ENCODE results near the gene NMRK1.

Gene NMRK1

DNA sequence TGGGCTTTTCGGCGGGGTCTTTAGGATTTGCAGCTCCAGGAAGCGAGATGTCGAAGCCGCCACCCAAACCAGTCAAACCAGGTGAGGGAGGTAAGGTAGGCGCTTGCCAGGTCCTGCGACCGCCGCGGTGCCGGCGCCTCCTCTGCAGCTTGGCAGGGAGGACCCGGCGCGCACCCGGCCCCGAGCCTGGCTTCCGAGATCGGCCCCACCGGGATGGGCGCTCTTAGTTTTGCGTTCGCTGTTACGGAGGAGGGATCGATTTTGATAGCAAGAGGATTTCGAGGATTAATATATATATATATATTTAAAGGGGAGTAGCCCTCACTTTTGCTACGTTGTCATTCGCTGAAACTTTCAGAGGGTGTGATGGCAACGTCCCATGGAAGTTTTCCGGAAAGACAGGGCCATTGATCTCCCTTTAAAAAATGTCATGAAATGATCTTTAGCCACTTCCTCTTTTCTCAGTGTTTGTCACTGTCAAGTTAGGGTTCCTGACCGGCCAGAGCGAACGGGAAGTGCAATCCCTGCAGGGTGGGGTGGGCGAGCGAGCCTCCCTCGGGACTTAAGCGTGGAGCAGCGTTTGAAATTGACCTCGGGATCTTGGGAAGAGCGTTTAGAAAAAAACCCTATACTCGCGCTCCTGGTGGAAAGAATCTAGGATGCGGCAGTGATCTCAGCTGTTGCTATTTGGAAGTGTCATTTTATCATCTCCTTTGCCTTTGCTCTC, 854 bp upstream of the NMRK1 start:
- peak overlapping the region; percentile 85 for H3K27ac ChIP-seq
- TF ChIP-seq, protein P1, sequence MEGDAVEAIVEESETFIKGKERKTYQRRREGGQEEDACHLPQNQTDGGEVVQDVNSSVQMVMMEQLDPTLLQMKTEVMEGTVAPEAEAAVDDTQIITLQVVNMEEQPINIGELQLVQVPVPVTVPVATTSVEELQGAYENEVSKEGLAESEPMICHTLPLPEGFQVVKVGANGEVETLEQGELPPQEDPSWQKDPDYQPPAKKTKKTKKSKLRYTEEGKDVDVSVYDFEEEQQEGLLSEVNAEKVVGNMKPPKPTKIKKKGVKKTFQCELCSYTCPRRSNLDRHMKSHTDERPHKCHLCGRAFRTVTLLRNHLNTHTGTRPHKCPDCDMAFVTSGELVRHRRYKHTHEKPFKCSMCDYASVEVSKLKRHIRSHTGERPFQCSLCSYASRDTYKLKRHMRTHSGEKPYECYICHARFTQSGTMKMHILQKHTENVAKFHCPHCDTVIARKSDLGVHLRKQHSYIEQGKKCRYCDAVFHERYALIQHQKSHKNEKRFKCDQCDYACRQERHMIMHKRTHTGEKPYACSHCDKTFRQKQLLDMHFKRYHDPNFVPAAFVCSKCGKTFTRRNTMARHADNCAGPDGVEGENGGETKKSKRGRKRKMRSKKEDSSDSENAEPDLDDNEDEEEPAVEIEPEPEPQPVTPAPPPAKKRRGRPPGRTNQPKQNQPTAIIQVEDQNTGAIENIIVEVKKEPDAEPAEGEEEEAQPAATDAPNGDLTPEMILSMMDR (conservative IDR thresholded peaks at IDR 0.05): no peak

- TF ChIP-seq, protein P1 (conservative IDR thresholded peaks at IDR 0.05): no peak
Observed at GRCh38 chr9:75087289-75087823, 599 bp downstream of the NMRK1 start.

DNA sequence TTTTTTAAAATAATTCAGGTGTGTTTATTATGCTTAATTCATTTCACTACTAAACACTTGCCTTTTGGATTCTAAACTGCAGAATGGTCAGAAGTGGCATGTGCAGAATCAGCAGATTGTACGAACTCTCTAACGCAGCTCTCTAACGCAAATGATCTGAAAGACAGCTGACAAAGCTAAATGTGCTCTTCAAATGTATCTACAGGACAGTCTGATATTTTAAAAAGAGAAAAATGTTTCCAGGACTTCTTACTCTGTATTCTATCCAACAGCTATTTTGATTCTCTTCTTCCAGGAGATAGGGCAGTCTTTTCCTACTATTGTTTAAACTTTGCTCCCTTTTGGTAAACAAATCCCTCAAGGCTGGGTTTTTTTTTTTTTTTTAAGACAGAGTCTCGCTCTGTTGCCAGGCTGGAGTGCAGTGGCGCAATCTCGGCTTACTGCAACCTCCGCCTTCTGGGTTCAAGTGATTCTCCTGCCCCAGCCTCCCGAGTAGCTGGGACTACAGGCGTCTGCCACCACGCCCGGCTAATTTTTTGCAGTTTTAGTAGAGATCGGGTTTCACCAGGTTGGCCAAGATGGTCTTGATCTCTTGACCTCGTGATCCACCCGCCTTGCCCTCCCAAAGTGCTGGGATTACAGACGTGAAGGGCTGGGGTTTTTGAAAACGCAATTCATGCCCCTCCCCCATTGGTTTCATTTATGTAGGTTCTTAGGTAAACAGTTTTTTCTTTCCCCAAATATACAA, 1.2 kb downstream of the NMRK1 start:
- H3K27ac ChIP-seq: peak overlapping the region; percentile 85

More at GRCh38 chr9:75087289-75087823, 599 bp downstream of the NMRK1 start:
- H3K27ac ChIP-seq: peak overlapping the region; percentile 85

DNA sequence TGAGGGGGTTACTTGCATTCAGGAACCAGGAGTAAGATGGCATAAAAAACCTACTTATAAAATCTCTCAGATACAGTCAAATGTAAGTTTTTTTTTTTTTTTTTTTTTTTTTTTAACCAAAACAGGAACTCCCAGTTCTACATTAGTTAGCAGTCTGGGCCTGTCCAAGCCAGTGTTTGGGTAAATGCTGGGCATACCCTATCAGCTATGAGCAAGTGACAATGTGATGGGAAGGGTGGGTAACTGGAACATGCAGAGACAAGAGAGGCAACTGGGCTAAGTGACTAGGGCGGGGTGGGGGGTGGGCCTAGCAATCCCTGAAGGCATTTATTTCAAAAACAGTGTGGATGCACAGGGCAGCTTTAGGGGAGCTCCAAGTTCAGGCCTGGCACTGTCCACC, 2.3 kb downstream of the NMRK1 start:
- H3K27ac ChIP-seq: no peak overlapping the region
- TF ChIP-seq, protein P1 (conservative IDR thresholded peaks at IDR 0.05): no peak

More for the DNA sequence above, 1.2 kb downstream of the NMRK1 start:
- TF ChIP-seq, protein P1 (conservative IDR thresholded peaks at IDR 0.05): no peak

GRCh38 chr9:75084081-75084672, 3.8 kb downstream of the NMRK1 start:
- H3K27ac ChIP-seq: no peak overlapping the region
- TF ChIP-seq, protein P1 (conservative IDR thresholded peaks at IDR 0.05): no peak

DNA sequence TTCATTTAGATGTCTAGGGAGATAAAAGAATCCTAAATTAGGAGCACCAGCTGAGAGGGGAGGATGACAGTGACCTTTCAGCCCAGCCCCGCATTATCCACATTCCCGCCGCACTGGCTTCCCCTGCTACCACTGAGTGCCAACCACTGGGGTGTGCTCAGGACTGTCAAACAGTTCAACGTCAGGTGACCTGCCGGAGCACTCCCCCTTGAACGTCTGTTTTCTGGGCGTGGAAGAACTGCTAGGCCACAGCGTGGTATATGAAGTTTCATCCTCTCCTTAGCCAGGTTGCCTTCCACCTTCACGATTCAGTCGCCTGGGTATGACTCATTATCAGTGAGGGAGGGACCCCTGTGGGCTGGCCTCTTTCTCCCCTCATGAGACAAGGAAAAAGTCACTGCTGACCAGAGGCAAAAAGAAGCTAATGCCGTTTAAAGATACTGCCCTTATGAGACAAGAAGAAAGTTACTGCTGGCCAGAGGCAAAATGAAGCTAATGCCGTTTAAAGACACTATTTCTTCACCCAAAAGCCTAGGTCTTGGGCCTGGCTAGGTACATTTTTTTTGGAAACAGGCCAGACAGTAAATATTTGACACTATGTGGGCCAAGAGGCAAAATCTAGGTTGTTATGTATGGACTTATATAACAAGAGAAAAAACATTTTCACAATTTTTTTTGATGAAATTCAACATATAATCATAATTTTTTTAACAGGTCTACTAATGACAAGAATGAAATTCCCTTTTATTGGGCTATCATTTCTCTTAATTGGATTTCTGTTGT, 4.6 kb downstream of the NMRK1 start:
- TF ChIP-seq, protein P1 (conservative IDR thresholded peaks at IDR 0.05): no peak
- H3K27ac ChIP-seq: no peak overlapping the region

Data from VCaP (cell line).